Measurements from ENCODE around the gene CDC42BPG. TPM values are rescaled to one million over a fixed set of nuclear protein-coding genes. Genes with fewer than 3 reads are reported as not detected.

Gene CDC42BPG
- total RNA-seq, 1 experiment from 2014 or later = 24.9 TPM

GRCh38 chr11:64881476-64881875, 37.0 kb upstream of the CDC42BPG start:
- H2BK15ac ChIP-seq (ENCODE audit: low read depth, low read length) = no peak overlapping the region
- no peaks in the 10 kb centered on the region for H3K79me2 ChIP-seq (ENCODE audit: insufficient read depth, low read length)
- no peak overlapping the region for H3K27ac ChIP-seq (ENCODE audit: insufficient read length, low read depth, low read length)
- H4K20me1 ChIP-seq (ENCODE audit: control insufficient read depth, insufficient read depth, insufficient read length) = no peaks in the 10 kb centered on the region
- Mint-ChIP-seq H3K9me3 (no peaks in the 10 kb centered on the region; a peak in 1 of 5 replicates), H3K4me1 (peaks cover 23 to 26% of the 10 kb centered on the region in 2 experiments), H3K27ac (peak overlapping the region in 1 of 3 experiments; percentile 70; a peak in 2 of 7 replicates), H3K27me3 (ENCODE audit: low read depth) (peaks cover 12% of the 10 kb centered on the region), H3K4me3 (peak overlapping the region in 1 of 2 experiments; percentile 64; a peak in 1 of 5 replicates), H3K36me3 (ENCODE audit: insufficient read depth in 1 of 3, low read depth in 3 of 3) (peaks cover 0 to 2% (median 0%) of the 10 kb centered on the region in 3 experiments; a peak in 1 of 7 replicates)
- WGBS (ENCODE audit: extremely low coverage, insufficient read length, low lambda C conversion rate) = no CpG with 5 or more reads among the region's 8 CpGs
- no peak overlapping the region for H2BK12ac ChIP-seq (ENCODE audit: insufficient read length, low read depth, low read length)
- no peak overlapping the region for H2BK5ac ChIP-seq (ENCODE audit: insufficient read length, low read length)
- no peaks in the 10 kb centered on the region; the same call in 1 of the 2 replicates for H3K4me1 ChIP-seq (ENCODE audit: insufficient read depth, low read length)
- no peaks in the 10 kb centered on the region for H3K79me1 ChIP-seq (ENCODE audit: insufficient read depth, low read depth, low read length, poor library complexity, severe bottlenecking)
- DNase-seq = no peak
- H2BK20ac ChIP-seq (ENCODE audit: low read depth, low read length, poor library complexity, severe bottlenecking) = no peak overlapping the region
- H3K23me2 ChIP-seq (ENCODE audit: insufficient read length, low read depth, low read length, poor library complexity, severe bottlenecking) = peaks cover 19% of the 10 kb centered on the region
- H2AFZ ChIP-seq (ENCODE audit: low read length) = no peak overlapping the region
- no peak overlapping the region for H4K91ac ChIP-seq (ENCODE audit: insufficient read length, low read depth, low read length)
- no peak overlapping the region for H3K4ac ChIP-seq (ENCODE audit: low read depth, low read length)
- no peaks in the 10 kb centered on the region for H3K9me3 ChIP-seq (ENCODE audit: control insufficient read depth, low read depth, low read length)
- no peak overlapping the region for H3K56ac ChIP-seq (ENCODE audit: insufficient read length, low read depth, low read length)
- no peak overlapping the region for H3T11ph ChIP-seq (ENCODE audit: low read length)
- no peak overlapping the region for H3K23ac ChIP-seq (ENCODE audit: insufficient read length, low read depth, low read length)
- no peak for TF ChIP-seq CTCF (conservative IDR thresholded peaks at IDR 0.05)
- no peaks in the 10 kb centered on the region for H3K27me3 ChIP-seq (ENCODE audit: insufficient read depth, low read length)
- no peak overlapping the region for H3K18ac ChIP-seq (ENCODE audit: insufficient read length, low read depth, low read length)
- H3K9ac ChIP-seq (ENCODE audit: extremely low read depth, insufficient read length, low read length) = no peak overlapping the region
- H3K14ac ChIP-seq (ENCODE audit: insufficient read depth, low read length) = no peak overlapping the region
- no peak overlapping the region for H4K5ac ChIP-seq (ENCODE audit: insufficient read length, low read depth, low read length)
- no peak overlapping the region for H2BK120ac ChIP-seq (ENCODE audit: low read depth, low read length, poor library complexity, severe bottlenecking)
- H4K8ac ChIP-seq (replicated peaks; ENCODE audit: insufficient read length, low read depth, low read length) = no peak overlapping the region
- no peak overlapping the region for H3K4me2 ChIP-seq (ENCODE audit: insufficient read depth, insufficient read length, low read length)
- no peak overlapping the region for H2AK5ac ChIP-seq (ENCODE audit: insufficient read length, low read length)
